IMR-90 (cell line): ENCODE data around the gene SPATA18. TPM values are rescaled to one million over a fixed set of nuclear protein-coding genes. Genes with fewer than 3 reads are reported as not detected.

Source experiments
- ATAC-seq: fragments of 200-7000 bp; cut with Tn5 transposase; 2 replicates; pipeline ENCODE4 v1.9.1; 2020; ENCODE audit warnings: low read depth, mild to moderate bottlenecking, moderate library complexity
- BruUV-seq: library from RNA; stranded (reverse); fragments of 400-500 nt; replicated peaks from 2 replicates; lab custom pipeline; 2021; lab: Mats Ljungman, UMichigan
- CTCF ChIA-PET: fragments of 300-600 bp; formaldehyde crosslinking; extraction: SDS; loops from one replicate; lab custom pipeline; 2021; ENCODE audit warnings: antibody characterized with exemption; lab: Yijun Ruan, JAX
- POLR2A ChIA-PET: fragments of 300-600 bp; sonication (Branson Sonifier 250); formaldehyde crosslinking; loops from one replicate; lab custom pipeline; 2022; ENCODE audit warnings: antibody characterized with exemption; ENCODE audit not compliant: unreplicated experiment; lab: Charles Lee
- DNase-seq: peaks from one replicate; pipeline ENCODE4 v3.0.0; 2013
- H2AFZ ChIP-seq: replicated peaks from 2 replicates; pipeline ENCODE3; 2013; ENCODE audit warnings: low read length, mild to moderate bottlenecking; ENCODE audit not compliant: poor library complexity
- H2AK5ac ChIP-seq: 2 replicates; pipeline ENCODE4 v1.6.1; 2013; ENCODE audit warnings: low read depth, low read length, inconsistent platforms
- H2AK9ac ChIP-seq: replicated peaks from 2 replicates; pipeline ENCODE3; 2013; ENCODE audit warnings: mild to moderate bottlenecking, low read depth, low read length, moderate library complexity; ENCODE audit not compliant: poor library complexity
- H2BK120ac ChIP-seq: 2 replicates; pipeline ENCODE4 v1.6.1; 2013; ENCODE audit warnings: low read depth, low read length, inconsistent platforms
- H2BK15ac ChIP-seq: 3 replicates; pipeline ENCODE4 v1.6.1; 2013; ENCODE audit warnings: low read depth, low read length, inconsistent platforms
- H2BK20ac ChIP-seq: 2 replicates; pipeline ENCODE4 v1.6.1; 2013; ENCODE audit warnings: low read depth, mild to moderate bottlenecking, inconsistent platforms, low read length, moderate library complexity
- H2BK5ac ChIP-seq: 2 replicates; pipeline ENCODE4 v1.6.1; 2013; ENCODE audit warnings: mild to moderate bottlenecking, low read depth, low read length, inconsistent platforms; ENCODE audit not compliant: poor library complexity, severe bottlenecking
- H3K14ac ChIP-seq: replicated peaks from 2 replicates; pipeline ENCODE4 v1.6.1; 2013; ENCODE audit warnings: low read depth, low read length, inconsistent platforms
- H3K18ac ChIP-seq: 2 replicates; pipeline ENCODE4 v1.6.1; 2013; ENCODE audit warnings: low read depth, low read length, control low read depth
- H3K23ac ChIP-seq: 2 replicates; pipeline ENCODE4 v1.6.1; 2013; ENCODE audit warnings: low read depth, low read length, inconsistent platforms
- H3K27ac ChIP-seq: 2 replicates; pipeline ENCODE4 v1.5.1; 2013; ENCODE audit warnings: mild to moderate bottlenecking, control low read depth, low read length; ENCODE audit not compliant: insufficient read depth
- H3K27me3 ChIP-seq: 2 replicates; pipeline ENCODE4 v1.6.1; 2013; ENCODE audit warnings: low read length; ENCODE audit not compliant: control insufficient read depth, insufficient read depth
- H3K36me3 ChIP-seq: 2 replicates; pipeline ENCODE4 v1.6.1; 2013; ENCODE audit warnings: low read length, mixed read lengths; ENCODE audit not compliant: control insufficient read depth, insufficient read depth
- H3K4ac ChIP-seq: 2 replicates; pipeline ENCODE4 v1.6.1; 2013; ENCODE audit warnings: low read depth, low read length, inconsistent platforms
- H3K4me1 ChIP-seq: 2 replicates; pipeline ENCODE4 v1.6.1; 2013; ENCODE audit warnings: low read length, mixed read lengths; ENCODE audit not compliant: control insufficient read depth, insufficient read depth
- H3K4me2 ChIP-seq: 2 replicates; pipeline ENCODE4 v1.6.1; 2013; ENCODE audit warnings: low read depth, mild to moderate bottlenecking, control low read depth, low read length, moderate library complexity
- H3K4me3 ChIP-seq: 2 replicates; pipeline ENCODE4 v1.5.1; 2013; ENCODE audit warnings: low read depth, mild to moderate bottlenecking, control low read depth, low read length, moderate library complexity; ENCODE audit not compliant: insufficient read depth
- H3K56ac ChIP-seq: 2 replicates; pipeline ENCODE4 v1.6.1; 2013; ENCODE audit warnings: low read length, inconsistent platforms; ENCODE audit not compliant: insufficient read depth; ENCODE audit errors: extremely low read depth
- H3K79me1 ChIP-seq, 2 experiments: 2 replicates each; pipeline ENCODE4 v1.6.1; 2013; ENCODE audit warnings: low read length in 2 of 2, inconsistent platforms in 1 of 2, low read depth in 1 of 2
- H3K9ac ChIP-seq: 2 replicates; pipeline ENCODE4 v1.6.1; 2013; ENCODE audit warnings: low read depth, low read length, control low read depth
- H3K9me1 ChIP-seq: 2 replicates; pipeline ENCODE4 v1.6.1; 2013; ENCODE audit warnings: low read length, inconsistent platforms; ENCODE audit not compliant: insufficient read depth
- H3K9me3 ChIP-seq: 2 replicates; pipeline ENCODE4 v1.6.1; 2013; ENCODE audit warnings: low read length; ENCODE audit not compliant: control insufficient read depth, insufficient read depth
- H4K20me1 ChIP-seq: 2 replicates; pipeline ENCODE4 v1.6.1; 2013; ENCODE audit warnings: low read length, inconsistent platforms; ENCODE audit not compliant: insufficient read depth
- H4K5ac ChIP-seq: 2 replicates; pipeline ENCODE4 v1.6.1; 2013; ENCODE audit warnings: mild to moderate bottlenecking, low read depth, low read length, control low read depth
- H4K8ac ChIP-seq, 2 experiments: 2 replicates each; pipeline ENCODE4 v1.6.1; 2013; ENCODE audit warnings: low read depth in 2 of 2, low read length in 2 of 2, control low read depth in 1 of 2, inconsistent platforms in 1 of 2
- H4K91ac ChIP-seq: 2 replicates; pipeline ENCODE4 v1.6.1; 2013; ENCODE audit warnings: low read depth, low read length, inconsistent platforms; ENCODE audit not compliant: insufficient read depth
- CEBPB ChIP-seq: IDR thresholded peaks from 2 replicates; pipeline ENCODE4 v1.6.1; 2012; ENCODE audit warnings: low read depth, low read length, improper control_type of control experiment
- ELK1 ChIP-seq: fragments of 150-350 bp; IDR thresholded peaks from 2 replicates; pipeline ENCODE4 v1.6.1; 2016; ENCODE audit warnings: low read depth, mild to moderate bottlenecking, low read length, moderate library complexity, borderline replicate concordance
- FOS ChIP-seq: fragments of 150-350 bp; IDR thresholded peaks from 2 replicates; pipeline ENCODE4 v1.6.1; 2016; ENCODE audit warnings: low read depth, low read length
- MAFK ChIP-seq: IDR thresholded peaks from 2 replicates; pipeline ENCODE4 v1.6.1; 2012; ENCODE audit warnings: low read depth, low read length, improper control_type of control experiment
- RFX5 ChIP-seq: IDR thresholded peaks from 2 replicates; pipeline ENCODE4 v1.8.0; 2012; ENCODE audit warnings: low read depth, mild to moderate bottlenecking, low read length, moderate library complexity
- SMC3 ChIP-seq: fragments of 150-350 bp; IDR thresholded peaks from 2 replicates; pipeline ENCODE4 v1.6.1; 2016; ENCODE audit warnings: low read depth, mild to moderate bottlenecking, antibody characterized with exemption, low read length, moderate library complexity
- WGBS, 2 experiments: methylation state at CpG; one replicate each; pipeline versions ENCODE4 v1.1.5 to v1.1.7; 2013; ENCODE audit warnings: missing lambda C conversion rate in 2 of 2; ENCODE audit not compliant: insufficient read length in 1 of 2; ENCODE audit errors: extremely low coverage in 2 of 2; 5-methylcytosine and 5-hydroxymethylcytosine counted together
- dilution Hi-C: fragments of 300-500 bp; cut with HindIII; formaldehyde crosslinking; loops from one replicate; pipeline ENCODE4 v1.14.3; 2018; ENCODE audit warnings: low sequenced_read_pairs; ENCODE audit not compliant: unreplicated experiment
- in situ Hi-C: fragments of 300-500 bp; cut with MboI; formaldehyde crosslinking; loops from 3 replicates; pipeline ENCODE4 v1.14.3; 2019; ENCODE audit warnings: low sequenced_read_pairs, inconsistent platforms, mixed read lengths
- intact Hi-C: fragments of 100-400 bp; cut with micrococcal nuclease; formaldehyde crosslinking; loops from 2 replicates; pipeline ENCODE4 v1.10.0; 2022
- polyA plus RNA-seq, 3 experiments: library from polyadenylated mRNA; depleted of rRNA; stranded (reverse); fragments of >200 nt; gene quantifications; 2 replicates each; pipeline ENCODE4 v1.2.3, GENCODE V29; 2012; ENCODE audit warnings: low replicate concordance in 1 of 3
- total RNA-seq: library from RNA; depleted of rRNA; stranded (reverse); fragments of >200 nt; gene quantifications from 2 replicates; pipeline ENCODE4 v1.2.3, GENCODE V29; 2012

Gene SPATA18
- total and polyA plus RNA-seq, 2 of the 4 experiments (the other 2 are of a cell fraction), result 3.0 to 4.7 TPM

GRCh38 chr4:52107336-52107735 lies 56.2 kb downstream of the SPATA18 start:
- POLR2A ChIA-PET, result no interaction called here
- 0 out of 2 replicates have a peak, but pooled peaks have one; percentile 32 for ATAC-seq

More at GRCh38 chr4:52107336-52107735, 56.2 kb downstream of the SPATA18 start:
- H3K9ac ChIP-seq, result no peak overlapping the region
- H3K9me1 ChIP-seq, result no peaks in the 10 kb centered on the region
- H2AFZ ChIP-seq, result no peak overlapping the region
- no peaks in the 10 kb centered on the region for H3K4me1 ChIP-seq
- TF ChIP-seq MAFK, result no peak
- TF ChIP-seq RFX5, result no peak
- no peak for TF ChIP-seq SMC3
- TF ChIP-seq FOS, result no peak
- TF ChIP-seq ELK1, result no peak
- TF ChIP-seq CEBPB, result no peak
- no peak overlapping the region for H3K4me2 ChIP-seq
- H2BK20ac ChIP-seq, result no peak overlapping the region
- no peak overlapping the region for H2BK120ac ChIP-seq
- H3K36me3 ChIP-seq, result no peaks in the 10 kb centered on the region
- no peak overlapping the region for H2BK5ac ChIP-seq
- CTCF ChIA-PET, result interaction anchor here (0.7 kb wide), 1 partner anchor 28 kb away, joined by 3 read pairs; no protein-coding TSS in a partner anchor
- no CpG with 5 or more reads among the region's 3 CpGs for WGBS, 2 experiments
- H3K56ac ChIP-seq, result no peak overlapping the region
- H3K23ac ChIP-seq, result no peak overlapping the region
- intact Hi-C loops (loop anchor here (5.0 kb wide), 1 partner anchor 875 kb away; no protein-coding TSS in a partner anchor), dilution Hi-C loops (no loop called here), in situ Hi-C loops (no loop called here)
- H2BK15ac ChIP-seq, result no peak overlapping the region
- no peak overlapping the region for H3K14ac ChIP-seq
- H4K8ac ChIP-seq, result no peak overlapping the region
- H2AK9ac ChIP-seq, result no peak overlapping the region
- no peak overlapping the region for H2AK5ac ChIP-seq
- H4K20me1 ChIP-seq, result no peaks in the 10 kb centered on the region
- H3K27me3 ChIP-seq, result peaks cover 8% of the 10 kb centered on the region
- H3K4me3 ChIP-seq, result no peak overlapping the region
- H4K5ac ChIP-seq, result no peak overlapping the region
- H4K91ac ChIP-seq, result no peak overlapping the region
- no TSS peak for BruUV-seq
- H3K4ac ChIP-seq, result no peak overlapping the region
- no peak for DNase-seq
- no peak overlapping the region for H3K27ac ChIP-seq
- H3K18ac ChIP-seq, result no peak overlapping the region
- H3K79me1 ChIP-seq, result no peaks in the 10 kb centered on the region
- H3K9me3 ChIP-seq, result 0 out of 2 replicates have a peak, but pooled peaks cover 2% of the 10 kb centered on the region
